Testis (tissue), 3 donors: ENCODE data around the gene CLCN1. TPM values are rescaled to one million over a fixed set of nuclear protein-coding genes. Genes with fewer than 3 reads are reported as not detected.

Source experiments
- DNase-seq: peaks from one replicate; pipeline ENCODE4 v3.0.0-alpha.2; 2019
- H3K27ac ChIP-seq, 2 donors: fragments of 200-600 bp; sonication (generic); one replicate each; pipeline ENCODE4 v1.5.1; 2019
- H3K27me3 ChIP-seq: fragments of 200-600 bp; sonication (generic); one replicate; pipeline ENCODE4 v1.5.1; 2019
- H3K36me3 ChIP-seq: fragments of 200-600 bp; sonication (generic); one replicate; pipeline ENCODE4 v1.5.1; 2017; ENCODE audit warnings: low read depth; ENCODE audit errors: missing control alignments
- H3K4me1 ChIP-seq: fragments of 200-600 bp; sonication (generic); one replicate; pipeline ENCODE4 v1.5.1; 2019
- H3K4me3 ChIP-seq, 2 donors: fragments of 200-600 bp; sonication (generic); one replicate each; pipeline ENCODE4 v1.5.1; 2017 to 2019
- H3K9me3 ChIP-seq: fragments of 200-600 bp; sonication (generic); one replicate; pipeline ENCODE4 v1.5.1; 2017
- CTCF ChIP-seq, 3 experiments: fragments of 450-650 bp in 2 of 3; fragments of 200-600 bp in 1 of 3; sonication (generic) in 1 of 3; IDR thresholded peaks; one replicate each; pipeline ENCODE4 v1.5.1; 2016 to 2019; ENCODE audit warnings: antibody characterized with exemption in 3 of 3, mild to moderate bottlenecking in 2 of 3, moderate library complexity in 1 of 3
- POLR2A ChIP-seq: fragments of 450-650 bp; IDR thresholded peaks from one replicate; pipeline ENCODE4 v1.6.1; 2017; ENCODE audit warnings: antibody characterized with exemption, mild to moderate bottlenecking, moderate library complexity
- WGBS, 2 donors: methylation state at CpG; one replicate each; pipeline ENCODE4 v1.1.5; 2018; 5-methylcytosine and 5-hydroxymethylcytosine counted together
- intact Hi-C: fragments of 100-400 bp; cut with DNase I; formaldehyde crosslinking; loops from one replicate; pipeline ENCODE4 v1.15.1; 2023; ENCODE audit warnings: low total_unique reads
- polyA plus RNA-seq: library from polyadenylated mRNA; stranded (reverse); fragments of 350-450 nt; fragmentation: Illumina TruSeq; extraction: RNeasy Lipid Tissue Mini Kit (QIAGEN cat#74804); gene quantifications from one replicate; pipeline ENCODE4 v1.2.3, GENCODE V29; 2014; ENCODE audit warnings: low read depth, low replicate concordance; ENCODE audit not compliant: insufficient read depth
- total RNA-seq, 2 donors: library from RNA; depleted of rRNA; stranded (reverse); fragments of >200 nt; gene quantifications; one replicate each; pipeline ENCODE4 v1.2.3, GENCODE V29; 2016

The CLCN1 gene
- total and polyA plus RNA-seq, 3 donors from 2014 or later, result 1.1 to 2.7 (median 1.4) TPM

- no peaks in the 10 kb centered on the region for H3K4me1 ChIP-seq
- no peak for TF ChIP-seq CTCF (IDR thresholded peaks at IDR 0.05)
- TF ChIP-seq POLR2A, result no peak
- no peaks in the 10 kb centered on the region for H3K36me3 ChIP-seq
- WGBS, 2 donors, result 72 to 90% methylated on average over 9 to 11 of the region's 11 CpGs
- H3K9me3 ChIP-seq, result no peaks in the 10 kb centered on the region
- no peak overlapping the region for H3K27ac ChIP-seq
- intact Hi-C loops, result no loop called here
- no peaks in the 10 kb centered on the region for H3K27me3 ChIP-seq
- DNase-seq, result no peak
- no peak overlapping the region for H3K4me3 ChIP-seq
These were observed 36.7 kb downstream of the CLCN1 start for GRCh38 chr7:143352531-143353002.

GRCh38 chr7:143354376-143354775, 38.5 kb downstream of the CLCN1 start:
- no peak for DNase-seq
- TF ChIP-seq CTCF (IDR thresholded peaks at IDR 0.05), result no peak
- TF ChIP-seq POLR2A, result no peak
- Histone ChIP-seq H3K27ac (no peak overlapping the region), H3K4me3 (no peak overlapping the region), H3K36me3 (no peaks in the 10 kb centered on the region), H3K4me1 (no peaks in the 10 kb centered on the region), H3K9me3 (no peaks in the 10 kb centered on the region), H3K27me3 (no peaks in the 10 kb centered on the region)
- 90 to 95% methylated on average over 6 to 8 of the region's 8 CpGs for WGBS, 2 donors
- intact Hi-C loops, result no loop called here

- Histone ChIP-seq H3K4me3 (no peak overlapping the region), H3K4me1 (no peaks in the 10 kb centered on the region), H3K27me3 (no peaks in the 10 kb centered on the region), H3K36me3 (no peaks in the 10 kb centered on the region), H3K9me3 (no peaks in the 10 kb centered on the region), H3K27ac (no peak overlapping the region)
- intact Hi-C loops, result no loop called here
- no peak for DNase-seq
- no peak for TF ChIP-seq POLR2A
- TF ChIP-seq CTCF (IDR thresholded peaks at IDR 0.05), result no peak
- 88 to 91% methylated on average over 4 to 8 of the region's 8 CpGs for WGBS, 2 donors
These were observed 39.1 kb downstream of the CLCN1 start for GRCh38 chr7:143354965-143355364.

GRCh38 chr7:143355450-143356385, 39.8 kb downstream of the CLCN1 start:
- 93 to 95% methylated on average over 15 to 16 of the region's 16 CpGs for WGBS, 2 donors
- H3K27ac ChIP-seq, result no peak overlapping the region
- no peak for DNase-seq
- no peaks in the 10 kb centered on the region for H3K36me3 ChIP-seq
- intact Hi-C loops, result no loop called here
- no peak overlapping the region for H3K4me3 ChIP-seq
- no peaks in the 10 kb centered on the region for H3K9me3 ChIP-seq
- no peaks in the 10 kb centered on the region for H3K4me1 ChIP-seq
- no peaks in the 10 kb centered on the region for H3K27me3 ChIP-seq
- no peak for TF ChIP-seq POLR2A
- TF ChIP-seq CTCF (IDR thresholded peaks at IDR 0.05), result no peak
